ENCODE measurements around the gene KCNC4.

- TF ChIP-seq, protein P1, sequence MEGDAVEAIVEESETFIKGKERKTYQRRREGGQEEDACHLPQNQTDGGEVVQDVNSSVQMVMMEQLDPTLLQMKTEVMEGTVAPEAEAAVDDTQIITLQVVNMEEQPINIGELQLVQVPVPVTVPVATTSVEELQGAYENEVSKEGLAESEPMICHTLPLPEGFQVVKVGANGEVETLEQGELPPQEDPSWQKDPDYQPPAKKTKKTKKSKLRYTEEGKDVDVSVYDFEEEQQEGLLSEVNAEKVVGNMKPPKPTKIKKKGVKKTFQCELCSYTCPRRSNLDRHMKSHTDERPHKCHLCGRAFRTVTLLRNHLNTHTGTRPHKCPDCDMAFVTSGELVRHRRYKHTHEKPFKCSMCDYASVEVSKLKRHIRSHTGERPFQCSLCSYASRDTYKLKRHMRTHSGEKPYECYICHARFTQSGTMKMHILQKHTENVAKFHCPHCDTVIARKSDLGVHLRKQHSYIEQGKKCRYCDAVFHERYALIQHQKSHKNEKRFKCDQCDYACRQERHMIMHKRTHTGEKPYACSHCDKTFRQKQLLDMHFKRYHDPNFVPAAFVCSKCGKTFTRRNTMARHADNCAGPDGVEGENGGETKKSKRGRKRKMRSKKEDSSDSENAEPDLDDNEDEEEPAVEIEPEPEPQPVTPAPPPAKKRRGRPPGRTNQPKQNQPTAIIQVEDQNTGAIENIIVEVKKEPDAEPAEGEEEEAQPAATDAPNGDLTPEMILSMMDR (IDR thresholded peaks at IDR 0.05): no peak
- TF ChIP-seq POLR2A (IDR thresholded peaks at IDR 0.05): no peak
Observed at GRCh38 chr1:110259770-110260169, 49.7 kb downstream of the KCNC4 start.

All from body of pancreas (tissue), 4 donors.